Neural progenitor cell (in vitro differentiated cells): ENCODE results near the gene POTEH.
"Not testable (repeated sequence)": the region's sequence is repeated elsewhere in the genome, so short reads cannot be mapped to it uniquely, and the experiment has no call there.

Experiments
- CTCF ChIP-seq: fragments of 200-600 bp; sonication (generic); IDR thresholded peaks from 2 replicates; pipeline ENCODE4 v1.5.1; 2017; ENCODE audit warnings: antibody characterized with exemption, mild to moderate bottlenecking
- EZH2 ChIP-seq: fragments of 200-600 bp; sonication (generic); IDR thresholded peaks from 2 replicates; pipeline ENCODE4 v1.6.1; 2017; ENCODE audit warnings: antibody characterized with exemption, mild to moderate bottlenecking, moderate library complexity

- TF ChIP-seq CTCF, EZH2: not testable (repeated sequence)
Measured at GRCh38 chr22:15731023-15731422, 41.2 kb downstream of the POTEH start.
